A549 (cell line): ENCODE measurements around the gene ABCB11.

ENCODE experiments used
- BCL3 ChIP-seq: fragments of >200 bp; sonication (Bioruptor Twin); formaldehyde crosslinking; IDR thresholded peaks from 3 replicates; pipeline ENCODE4 v1.6.1; 2016
- CEBPB ChIP-seq, 2 experiments: fragments of >200 bp in 1 of 2; sonication (Bioruptor Twin) in 1 of 2; formaldehyde crosslinking in 1 of 2; IDR thresholded peaks; 2 replicates each; pipeline ENCODE4 v1.6.1; 2012 to 2016
- ESRRA ChIP-seq: fragments of 150-350 bp; IDR thresholded peaks from 2 replicates; pipeline ENCODE4 v1.6.1; 2014; ENCODE audit warnings: mild to moderate bottlenecking, low read length, borderline replicate concordance
- MAFK ChIP-seq: fragments of 450-650 bp; IDR thresholded peaks from 2 replicates; pipeline ENCODE4 v1.6.1; 2014; ENCODE audit not compliant: partially characterized antibody
- NFE2L2 ChIP-seq: fragments of 150-350 bp; conservative IDR thresholded peaks from 2 replicates; pipeline ENCODE4 v1.6.1; 2014; ENCODE audit warnings: low read length
- POLR2A ChIP-seq: IDR thresholded peaks from 2 replicates; pipeline ENCODE4 v1.6.1; 2012; ENCODE audit warnings: mild to moderate bottlenecking, low read length
- RAD21 ChIP-seq, 2 experiments: fragments of >200 bp in 1 of 2; sonication (Bioruptor Twin) in 1 of 2; formaldehyde crosslinking in 1 of 2; IDR thresholded peaks in 1 of 2; conservative IDR thresholded peaks in 1 of 2; 2 replicates in 1 of 2; 3 replicates in 1 of 2; pipeline ENCODE4 v1.6.1; 2012 to 2018; ENCODE audit warnings: inconsistent platforms in 1 of 2
- SREBF2 ChIP-seq: fragments of 450-650 bp; IDR thresholded peaks from 2 replicates; pipeline ENCODE4 v1.6.1; 2014; ENCODE audit warnings: mild to moderate bottlenecking, moderate library complexity
- ZC3H11A ChIP-seq: fragments of 450-650 bp; IDR thresholded peaks from 2 replicates; pipeline ENCODE4 v1.6.1; 2014; ENCODE audit warnings: antibody characterized with exemption, mild to moderate bottlenecking
- ZFP36 ChIP-seq: fragments of 450-650 bp; IDR thresholded peaks from 2 replicates; pipeline ENCODE4 v1.6.1; 2014; ENCODE audit warnings: borderline replicate concordance; ENCODE audit not compliant: partially characterized antibody
- TF ChIP-seq, protein P1 (sequence below): fragments of >200 bp; sonication (Bioruptor Twin); formaldehyde crosslinking; IDR thresholded peaks from 3 replicates; pipeline ENCODE4 v1.5.1; 2016

- TF ChIP-seq, protein P1, sequence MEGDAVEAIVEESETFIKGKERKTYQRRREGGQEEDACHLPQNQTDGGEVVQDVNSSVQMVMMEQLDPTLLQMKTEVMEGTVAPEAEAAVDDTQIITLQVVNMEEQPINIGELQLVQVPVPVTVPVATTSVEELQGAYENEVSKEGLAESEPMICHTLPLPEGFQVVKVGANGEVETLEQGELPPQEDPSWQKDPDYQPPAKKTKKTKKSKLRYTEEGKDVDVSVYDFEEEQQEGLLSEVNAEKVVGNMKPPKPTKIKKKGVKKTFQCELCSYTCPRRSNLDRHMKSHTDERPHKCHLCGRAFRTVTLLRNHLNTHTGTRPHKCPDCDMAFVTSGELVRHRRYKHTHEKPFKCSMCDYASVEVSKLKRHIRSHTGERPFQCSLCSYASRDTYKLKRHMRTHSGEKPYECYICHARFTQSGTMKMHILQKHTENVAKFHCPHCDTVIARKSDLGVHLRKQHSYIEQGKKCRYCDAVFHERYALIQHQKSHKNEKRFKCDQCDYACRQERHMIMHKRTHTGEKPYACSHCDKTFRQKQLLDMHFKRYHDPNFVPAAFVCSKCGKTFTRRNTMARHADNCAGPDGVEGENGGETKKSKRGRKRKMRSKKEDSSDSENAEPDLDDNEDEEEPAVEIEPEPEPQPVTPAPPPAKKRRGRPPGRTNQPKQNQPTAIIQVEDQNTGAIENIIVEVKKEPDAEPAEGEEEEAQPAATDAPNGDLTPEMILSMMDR = no peak
- TF ChIP-seq NFE2L2 (no peak), POLR2A (no peak), ZFP36 (no peak), BCL3 (no peak), SREBF2 (no peak), RAD21 (conservative IDR thresholded peaks at IDR 0.05 in 1 of 2, IDR thresholded peaks at IDR 0.05 in 1 of 2) (no peak), ESRRA (no peak), CEBPB (IDR thresholded peaks at IDR 0.05) (no peak), MAFK (no peak), ZC3H11A (no peak)
Observed at GRCh38 chr2:168889635-168890005, 141.5 kb downstream of the ABCB11 start.
